HG03064 (cell line): ENCODE measurements around the gene SORT1.
"Not testable (repeated sequence)": the region's sequence is repeated elsewhere in the genome, so short reads cannot be mapped to it uniquely, and the experiment has no call there.

ENCODE experiments used
- ATAC-seq: cut with Tn5 transposase; IDR thresholded peaks from one replicate; pipeline ENCODE4 v1.9.1; 2021; ENCODE audit warnings: low read depth; ENCODE audit not compliant: unreplicated experiment

The SORT1 gene

GRCh38 chr1:109397581-109398342, at the start of gene SORT1:
Gene SORT1, minus strand, starts transcription at chr1:109397918. Its CDS starts 26 bp downstream, at chr1:109397892.
- ATAC-seq = peak; percentile 78

GRCh38 chr1:109445949-109446695, 48.4 kb upstream of the SORT1 start:
- not testable (repeated sequence) for ATAC-seq

- no peak for ATAC-seq
Observed at GRCh38 chr1:109444346-109444745, 46.6 kb upstream of the SORT1 start.

GRCh38 chr1:109443476-109443875, 45.8 kb upstream of the SORT1 start:
- no peak for ATAC-seq

- ATAC-seq = no peak
Observed at GRCh38 chr1:109441069-109441468, 43.4 kb upstream of the SORT1 start.

GRCh38 chr1:109438798-109439297, 41.1 kb upstream of the SORT1 start:
- no peak for ATAC-seq

- no peak for ATAC-seq
Observed at GRCh38 chr1:109434484-109434883, 36.8 kb upstream of the SORT1 start.

- ATAC-seq = no peak
Observed at GRCh38 chr1:109433322-109433721, 35.6 kb upstream of the SORT1 start.

GRCh38 chr1:109432336-109432735, 34.6 kb upstream of the SORT1 start:
- no peak for ATAC-seq

- no peak for ATAC-seq
Observed at GRCh38 chr1:109427171-109427467, 29.4 kb upstream of the SORT1 start.

- peak; percentile 96 for ATAC-seq
Observed at GRCh38 chr1:109426281-109427170, 28.8 kb upstream of the SORT1 start, which contains the start of gene PSMA5. Gene PSMA5, minus strand, starts transcription at chr1:109426448. Its CDS starts 118 bp downstream, at chr1:109426330.

GRCh38 chr1:109425391-109426280, 27.9 kb upstream of the SORT1 start:
- ATAC-seq = peak; percentile 23

- ATAC-seq = no peak
Observed at GRCh38 chr1:109423498-109423897, 25.8 kb upstream of the SORT1 start.

- ATAC-seq = no peak
Observed at GRCh38 chr1:109412551-109412950, 14.8 kb upstream of the SORT1 start.

- ATAC-seq = no peak
Observed at GRCh38 chr1:109404838-109405237, 7.1 kb upstream of the SORT1 start.

GRCh38 chr1:109402025-109402424, 4.3 kb upstream of the SORT1 start:
- no peak for ATAC-seq

- no peak for ATAC-seq
Observed at GRCh38 chr1:109400035-109400655, 2.4 kb upstream of the SORT1 start.

GRCh38 chr1:109399326-109399957, 1.7 kb upstream of the SORT1 start:
- ATAC-seq = no peak
